HCT116 (cell line): ENCODE results near the gene SYAP1. TPM values are rescaled to one million over a fixed set of nuclear protein-coding genes. Genes with fewer than 3 reads are reported as not detected.

ENCODE experiments used
- ATAC-seq: fragments of 200-7000 bp; cut with Tn5 transposase; 2 replicates; pipeline ENCODE4 v1.9.1; 2020; ENCODE audit warnings: mild to moderate bottlenecking, moderate library complexity
- BruUV-seq: library from RNA; stranded (reverse); fragments of 400-500 nt; replicated peaks from 2 replicates; lab custom pipeline; 2021; lab: Mats Ljungman, UMichigan
- CTCF ChIA-PET: fragments of 300-600 bp; sonication (Branson Sonifier 250); formaldehyde crosslinking; loops from one replicate; lab custom pipeline; 2021; ENCODE audit warnings: antibody characterized with exemption; lab: Charles Lee
- POLR2A ChIA-PET: fragments of 300-600, 350-600 bp; sonication (Branson Sonifier 250); formaldehyde crosslinking; loops from one replicate; lab custom pipeline; 2021; ENCODE audit warnings: antibody characterized with exemption; lab: Charles Lee
- RAD21 ChIA-PET, 2 experiments: fragments of 300-600 bp; sonication (Branson Sonifier 250); formaldehyde crosslinking; loops; one replicate each; lab custom pipeline; 2023; ENCODE audit warnings: low total read pairs in 2 of 2; ENCODE audit not compliant: uncharacterized antibody in 2 of 2, unreplicated experiment in 2 of 2, low non-redundant PET in 1 of 2; lab: Charles Lee
- DNase-seq: peaks from one replicate; pipeline ENCODE4 v3.0.0-alpha.2; 2010; ENCODE audit warnings: low read depth, low spot score
- H2AFZ ChIP-seq: fragments of 200-600 bp; shearing (Covaris generic), sonication (generic); 2 replicates; pipeline ENCODE4 v1.6.1; 2017; ENCODE audit warnings: low read depth, mixed run types, mixed read lengths, antibody characterized with exemption, low read length; ENCODE audit not compliant: poor library complexity, severe bottlenecking
- H3K27ac ChIP-seq: 2 replicates; pipeline ENCODE4 v1.5.1; 2012; ENCODE audit warnings: low read depth, low read length
- H3K27me3 ChIP-seq: fragments of 200-600 bp; sonication (generic); 2 replicates; pipeline ENCODE4 v1.6.1; 2016; ENCODE audit warnings: mixed run types, low read length, mixed read lengths; ENCODE audit not compliant: insufficient read depth
- H3K36me3 ChIP-seq, 2 experiments: fragments of 200-500 bp in 1 of 2; fragments of 200-600 bp in 1 of 2; sonication (Bioruptor generic) in 1 of 2; sonication (generic) in 1 of 2; 2 replicates each; pipeline versions ENCODE4 v1.5.1 to v1.6.1; 2014 to 2016; ENCODE audit warnings: low read length in 2 of 2, inconsistent platforms in 1 of 2, mixed read lengths in 1 of 2, mixed run types in 1 of 2; ENCODE audit not compliant: insufficient read depth in 2 of 2, control insufficient read depth in 1 of 2
- H3K4me1 ChIP-seq, 2 experiments: fragments of 200-600 bp in 1 of 2; sonication (generic) in 1 of 2; 2 replicates each; pipeline versions ENCODE4 v1.5.1 to v1.6.1; 2012 to 2017; ENCODE audit warnings: low read length in 2 of 2, inconsistent platforms in 1 of 2, mild to moderate bottlenecking in 1 of 2, mixed read lengths in 1 of 2, mixed run types in 1 of 2, moderate library complexity in 1 of 2; ENCODE audit not compliant: insufficient read depth in 2 of 2, control insufficient read depth in 1 of 2
- H3K4me2 ChIP-seq: fragments of 200-600 bp; sonication (generic); 2 replicates; pipeline ENCODE4 v1.6.1; 2017; ENCODE audit warnings: mixed run types, low read length, mixed read lengths
- H3K4me3 ChIP-seq, 2 experiments: fragments of 200-600 bp in 1 of 2; sonication (generic) in 1 of 2; replicated peaks in 1 of 2; 2 replicates each; pipeline ENCODE4 v1.5.1; 2011 to 2016; ENCODE audit warnings: low read length in 2 of 2, control low read depth in 1 of 2, low read depth in 1 of 2, mild to moderate bottlenecking in 1 of 2, mixed read lengths in 1 of 2, mixed run types in 1 of 2
- H3K79me2 ChIP-seq: fragments of 200-600 bp; sonication (generic); 2 replicates; pipeline ENCODE4 v1.6.1; 2017; ENCODE audit warnings: mild to moderate bottlenecking, mixed run types, low read length, moderate library complexity, mixed read lengths; ENCODE audit not compliant: insufficient read depth
- H3K9ac ChIP-seq: fragments of 200-600 bp; sonication (generic); 2 replicates; pipeline ENCODE4 v1.6.1; 2016; ENCODE audit warnings: low read length, mixed read lengths
- H3K9me2 ChIP-seq: fragments of 200-600 bp; sonication (generic), shearing (Covaris generic); 2 replicates; pipeline ENCODE4 v1.6.1; 2017; ENCODE audit warnings: mixed run types, mild to moderate bottlenecking, moderate library complexity; ENCODE audit not compliant: insufficient read depth
- H3K9me3 ChIP-seq, 2 experiments: fragments of 200-500 bp in 1 of 2; fragments of 200-600 bp in 1 of 2; sonication (Bioruptor generic) in 1 of 2; sonication (generic) in 1 of 2; 2 replicates each; pipeline ENCODE4 v1.6.1; 2014 to 2017; ENCODE audit warnings: low read length in 2 of 2, mixed read lengths in 2 of 2, inconsistent platforms in 1 of 2, low read depth in 1 of 2, mild to moderate bottlenecking in 1 of 2, mixed run types in 1 of 2, moderate library complexity in 1 of 2; ENCODE audit not compliant: control insufficient read depth in 1 of 2, insufficient read depth in 1 of 2
- H4K20me1 ChIP-seq: fragments of 200-600 bp; sonication (generic), shearing (Covaris generic); 2 replicates; pipeline ENCODE4 v1.6.1; 2017; ENCODE audit warnings: mixed run types, mild to moderate bottlenecking, moderate library complexity; ENCODE audit not compliant: insufficient read depth
- CBX3 ChIP-seq: IDR thresholded peaks from 2 replicates; pipeline ENCODE4 v1.6.1; 2012; ENCODE audit warnings: low read depth
- CEBPB ChIP-seq: IDR thresholded peaks from 2 replicates; pipeline ENCODE4 v1.6.1; 2012; ENCODE audit warnings: low read depth
- CTCF ChIP-seq, 3 experiments: fragments of 200-600 bp in 1 of 3; sonication (generic) in 1 of 3; IDR thresholded peaks in 2 of 3; conservative IDR thresholded peaks in 1 of 3; 2 replicates each; pipeline ENCODE4 v1.5.1; 2012 to 2017; ENCODE audit warnings: low read depth in 2 of 3, low read length in 2 of 3, antibody characterized with exemption in 1 of 3, borderline replicate concordance in 1 of 3, control low read depth in 1 of 3, mild to moderate bottlenecking in 1 of 3, mixed read lengths in 1 of 3, mixed run types in 1 of 3, moderate library complexity in 1 of 3; ENCODE audit not compliant: insufficient read depth in 1 of 3
- EGR1 ChIP-seq: IDR thresholded peaks from 2 replicates; pipeline ENCODE4 v1.6.1; 2012; ENCODE audit warnings: low read depth
- ELF1 ChIP-seq: IDR thresholded peaks from 2 replicates; pipeline ENCODE4 v1.6.1; 2012; ENCODE audit warnings: low read depth, borderline replicate concordance
- EZH2 ChIP-seq: fragments of 200-600 bp; sonication (generic); IDR thresholded peaks from 2 replicates; pipeline ENCODE4 v1.6.1; 2017; ENCODE audit warnings: antibody characterized with exemption, mixed run types
- EZH2phosphoT487 ChIP-seq: fragments of 200-600 bp; IDR thresholded peaks from 2 replicates; pipeline ENCODE4 v1.6.1; 2018; ENCODE audit warnings: antibody characterized with exemption, borderline replicate concordance
- FOSL1 ChIP-seq: IDR thresholded peaks from 2 replicates; pipeline ENCODE4 v1.6.1; 2012; ENCODE audit warnings: low read depth
- JUND ChIP-seq: IDR thresholded peaks from 2 replicates; pipeline ENCODE4 v1.6.1; 2012
- REST ChIP-seq: IDR thresholded peaks from 2 replicates; pipeline ENCODE4 v1.6.1; 2012; ENCODE audit warnings: low read depth
- SIN3A ChIP-seq: IDR thresholded peaks from 2 replicates; pipeline ENCODE4 v1.6.1; 2012; ENCODE audit warnings: low read depth
- SRF ChIP-seq: IDR thresholded peaks from 2 replicates; pipeline ENCODE4 v1.6.1; 2012; ENCODE audit warnings: low read depth
- ZFX ChIP-seq: fragments of 450-650 bp; IDR thresholded peaks from 2 replicates; pipeline ENCODE4 v1.6.1; 2017
- ZNF274 ChIP-seq: fragments of 200-500 bp; sonication (Bioruptor generic); IDR thresholded peaks from 2 replicates; pipeline ENCODE4 v1.6.1; 2014; ENCODE audit warnings: mild to moderate bottlenecking, low read depth, low read length, inconsistent platforms
- intact Hi-C: fragments of 100-400 bp; cut with micrococcal nuclease; formaldehyde crosslinking; loops from 2 replicates; pipeline ENCODE4 v1.10.0; 2022
- total RNA-seq: library from RNA; stranded (reverse); gene quantifications from one replicate; pipeline ENCODE4 v1.2.1, GENCODE V29; 2021; ENCODE audit not compliant: unreplicated experiment

The SYAP1 gene
- total RNA-seq, 1 experiment from 2014 or later: 24.8 TPM

- no peaks in the 10 kb centered on the region for H3K9me2 ChIP-seq
- CTCF ChIA-PET: no interaction called here
- no peak overlapping the region for H3K4me3 ChIP-seq
- RAD21 ChIA-PET: no interaction called here
- POLR2A ChIA-PET: no interaction called here
- H3K36me3 ChIP-seq: peaks cover 0 to 4% of the 10 kb centered on the region in 2 experiments; a peak in 2 of 4 replicates
- no peak overlapping the region for H2AFZ ChIP-seq
- no peaks in the 10 kb centered on the region for H3K9me3 ChIP-seq
- TF ChIP-seq ELF1 (no peak), SRF (no peak), ZFX (no peak), CTCF (IDR thresholded peaks at IDR 0.05 in 2 of 3, conservative IDR thresholded peaks at IDR 0.05 in 1 of 3; ENCODE audit: borderline replicate concordance in 1 of 3, insufficient read depth in 1 of 3, low read depth in 2 of 3, low read length in 2 of 3) (no peak), EGR1 (no peak), REST (no peak), SIN3A (no peak), CEBPB (no peak), CBX3 (no peak), FOSL1 (no peak), ZNF274 (no peak), EZH2phosphoT487 (no peak), JUND (no peak), EZH2 (no peak)
- H3K27me3 ChIP-seq: no peaks in the 10 kb centered on the region
- H3K27ac ChIP-seq: no peak overlapping the region
- no peaks in the 10 kb centered on the region for H3K4me1 ChIP-seq
- no peaks in the 10 kb centered on the region for H4K20me1 ChIP-seq
- no peak overlapping the region for H3K9ac ChIP-seq
- DNase-seq (no peak), ATAC-seq (no peak)
- intact Hi-C loops: no loop called here
- no peak overlapping the region for H3K4me2 ChIP-seq
- BruUV-seq: no TSS peak
- H3K79me2 ChIP-seq: no peaks in the 10 kb centered on the region
These were observed 26.2 kb downstream of the SYAP1 start for GRCh38 chrX:16745659-16746058.
